Mesothelial cell of epicardium (in vitro differentiated cells): ENCODE results near the gene AMZ1. TPM values are rescaled to one million over a fixed set of nuclear protein-coding genes. Genes with fewer than 3 reads are reported as not detected.
"Not testable (repeated sequence)": the region's sequence is repeated elsewhere in the genome, so short reads cannot be mapped to it uniquely, and the experiment has no call there.

ENCODE experiments used
- DNase-seq, 2 experiments: peaks; one replicate each; pipeline ENCODE4 v3.0.0; 2021; ENCODE audit warnings: low spot score in 2 of 2; ENCODE audit not compliant: unreplicated experiment in 2 of 2
- H3K27ac Mint-ChIP-seq: 2 replicates; pipeline ENCODE4 v1.8.0; 2021; ENCODE audit warnings: mixed read lengths
- H3K27me3 Mint-ChIP-seq: 2 replicates; pipeline ENCODE4 v1.8.0; 2021; ENCODE audit warnings: low read depth, mixed read lengths
- H3K36me3 Mint-ChIP-seq: 2 replicates; pipeline ENCODE4 v1.8.0; 2021; ENCODE audit warnings: mixed read lengths
- H3K4me1 Mint-ChIP-seq: 2 replicates; pipeline ENCODE4 v1.8.0; 2021; ENCODE audit warnings: mixed read lengths
- H3K4me3 Mint-ChIP-seq: 2 replicates; pipeline ENCODE4 v1.8.0; 2021; ENCODE audit warnings: mild to moderate bottlenecking, moderate library complexity, mixed read lengths
- H3K9me3 Mint-ChIP-seq: 2 replicates; pipeline ENCODE4 v1.8.0; 2021; ENCODE audit warnings: mixed read lengths
- total RNA-seq: library from RNA; stranded (reverse); gene quantifications from 3 replicates; pipeline ENCODE4 v1.2.1, GENCODE V29; 2021
- TF ChIP-seq, protein P1 (sequence below): fragments of 200-600 bp; sonication (generic); IDR thresholded peaks from one replicate; pipeline ENCODE4 v1.5.0; 2021; ENCODE audit warnings: antibody characterized with exemption; ENCODE audit not compliant: unreplicated experiment

AMZ1 gene
- total RNA-seq, 1 donor from 2014 or later: 0.13 TPM

DNA sequence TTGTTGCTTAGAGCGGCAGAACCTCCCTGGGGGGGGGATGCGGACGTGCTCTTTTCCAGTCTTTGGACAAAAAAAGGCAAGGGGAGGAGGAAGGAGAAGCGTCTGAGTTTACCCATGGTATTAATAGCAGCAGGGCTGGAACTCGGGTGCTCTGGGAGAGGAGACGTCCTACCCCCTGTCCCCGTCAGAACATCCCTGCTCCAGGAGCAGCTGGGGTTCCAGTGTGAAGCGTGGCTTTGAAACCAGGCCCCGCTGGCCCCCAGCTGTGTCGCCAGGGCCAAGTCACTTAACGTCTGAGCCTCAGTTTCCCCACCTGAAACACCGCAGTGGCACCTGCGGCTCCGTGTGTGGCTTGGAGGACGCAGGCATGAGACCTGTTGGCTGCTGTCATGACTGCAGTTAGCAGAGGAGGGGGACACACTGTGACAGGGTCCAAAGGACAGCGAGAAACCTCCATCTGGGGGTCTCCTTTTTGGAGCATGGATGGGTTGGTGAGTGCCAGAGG, 1.4 kb downstream of the AMZ1 start:
- Mint-ChIP-seq H3K36me3 (no peaks in the 10 kb centered on the region), H3K27ac (no peak overlapping the region), H3K27me3 (peaks cover 57% of the 10 kb centered on the region), H3K9me3 (no peaks in the 10 kb centered on the region), H3K4me1 (peaks cover 7% of the 10 kb centered on the region), H3K4me3 (no peak overlapping the region)
- TF ChIP-seq, protein P1, sequence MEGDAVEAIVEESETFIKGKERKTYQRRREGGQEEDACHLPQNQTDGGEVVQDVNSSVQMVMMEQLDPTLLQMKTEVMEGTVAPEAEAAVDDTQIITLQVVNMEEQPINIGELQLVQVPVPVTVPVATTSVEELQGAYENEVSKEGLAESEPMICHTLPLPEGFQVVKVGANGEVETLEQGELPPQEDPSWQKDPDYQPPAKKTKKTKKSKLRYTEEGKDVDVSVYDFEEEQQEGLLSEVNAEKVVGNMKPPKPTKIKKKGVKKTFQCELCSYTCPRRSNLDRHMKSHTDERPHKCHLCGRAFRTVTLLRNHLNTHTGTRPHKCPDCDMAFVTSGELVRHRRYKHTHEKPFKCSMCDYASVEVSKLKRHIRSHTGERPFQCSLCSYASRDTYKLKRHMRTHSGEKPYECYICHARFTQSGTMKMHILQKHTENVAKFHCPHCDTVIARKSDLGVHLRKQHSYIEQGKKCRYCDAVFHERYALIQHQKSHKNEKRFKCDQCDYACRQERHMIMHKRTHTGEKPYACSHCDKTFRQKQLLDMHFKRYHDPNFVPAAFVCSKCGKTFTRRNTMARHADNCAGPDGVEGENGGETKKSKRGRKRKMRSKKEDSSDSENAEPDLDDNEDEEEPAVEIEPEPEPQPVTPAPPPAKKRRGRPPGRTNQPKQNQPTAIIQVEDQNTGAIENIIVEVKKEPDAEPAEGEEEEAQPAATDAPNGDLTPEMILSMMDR: no peak
- no peak for DNase-seq

DNA sequence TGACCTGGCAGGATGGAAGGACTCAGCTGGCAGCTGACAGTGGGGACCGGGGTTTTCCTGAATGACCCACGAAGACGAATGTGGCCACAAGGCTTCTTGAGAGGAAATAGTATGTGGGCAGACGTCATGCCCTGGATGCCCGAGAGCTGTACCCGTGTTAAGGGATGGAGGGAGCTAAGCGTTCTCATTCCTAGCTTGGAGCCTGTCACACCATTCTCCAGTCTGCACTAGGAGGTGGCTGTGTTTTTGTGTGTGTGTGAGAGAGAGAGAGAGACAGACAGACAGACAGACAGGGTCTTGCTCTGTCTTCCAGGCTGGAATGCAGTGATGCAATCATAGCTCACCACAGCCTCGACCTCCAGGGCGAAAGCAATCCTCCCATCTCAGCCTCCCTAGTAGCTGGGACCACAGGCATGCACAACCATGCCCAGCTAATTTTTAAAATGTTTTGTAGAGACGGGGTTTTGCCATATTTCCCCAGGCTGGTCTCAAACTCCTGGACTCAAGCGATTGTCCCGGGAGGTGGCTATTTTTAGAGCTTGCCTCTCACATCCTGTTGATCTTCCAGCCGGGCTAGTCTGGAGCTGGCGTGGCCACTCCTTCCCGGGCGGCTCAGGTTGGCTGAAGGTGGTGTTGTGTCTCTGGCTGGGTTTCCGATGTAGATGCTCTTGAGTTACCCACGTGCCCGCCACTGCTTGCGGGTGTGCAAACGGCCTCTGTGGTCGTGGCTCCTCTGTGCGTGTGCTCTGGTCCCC, 2.1 kb downstream of the AMZ1 start:
- peaks cover 56% of the 10 kb centered on the region for H3K27me3 Mint-ChIP-seq
- H3K4me3 Mint-ChIP-seq: no peak overlapping the region
- TF ChIP-seq, protein P1: no peak
- H3K9me3 Mint-ChIP-seq: no peaks in the 10 kb centered on the region
- no peaks in the 10 kb centered on the region for H3K36me3 Mint-ChIP-seq
- no peak for DNase-seq
- peaks cover 7% of the 10 kb centered on the region for H3K4me1 Mint-ChIP-seq
- no peak overlapping the region for H3K27ac Mint-ChIP-seq

DNA sequence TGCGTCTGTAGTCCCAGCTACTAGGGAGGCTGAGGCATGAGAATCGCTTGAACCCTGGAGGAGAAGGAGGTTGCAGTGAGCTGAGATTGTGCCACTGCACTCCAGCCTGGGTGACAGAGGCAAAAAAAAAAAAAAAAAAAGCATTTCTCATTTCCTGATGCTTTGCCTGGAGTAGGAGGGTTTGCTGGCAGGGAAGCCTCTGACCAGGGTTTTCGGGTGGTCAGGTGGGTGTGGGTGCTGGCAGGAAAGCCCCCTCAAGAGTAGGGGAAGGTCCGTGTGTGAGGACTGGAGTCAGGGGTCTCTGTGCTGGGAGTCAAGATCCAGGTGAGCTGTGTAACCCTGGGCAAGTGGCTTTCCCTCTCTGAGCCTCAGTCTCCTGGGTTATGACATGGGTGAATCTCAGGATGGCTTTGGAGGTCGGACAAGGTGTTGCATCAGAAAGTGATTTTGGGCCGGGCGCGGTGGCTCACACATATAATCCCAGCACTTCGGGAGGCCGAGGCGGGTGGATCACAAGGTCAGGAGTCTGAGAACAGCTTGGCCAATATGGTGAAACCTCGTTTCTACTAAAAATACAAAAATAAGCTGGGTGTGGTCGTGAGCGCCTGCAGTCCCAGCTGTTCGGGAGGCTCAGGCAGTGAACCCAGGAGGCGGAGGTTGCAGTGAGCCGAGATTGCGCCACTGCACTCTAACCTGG, 3.2 kb downstream of the AMZ1 start:
- Mint-ChIP-seq H3K36me3 (no peaks in the 10 kb centered on the region), H3K4me3 (no peak overlapping the region), H3K4me1 (peaks cover 7% of the 10 kb centered on the region), H3K27me3 (peaks cover 51% of the 10 kb centered on the region), H3K9me3 (no peaks in the 10 kb centered on the region), H3K27ac (no peak overlapping the region)
- DNase-seq: no peak
- TF ChIP-seq, protein P1: no peak

DNA sequence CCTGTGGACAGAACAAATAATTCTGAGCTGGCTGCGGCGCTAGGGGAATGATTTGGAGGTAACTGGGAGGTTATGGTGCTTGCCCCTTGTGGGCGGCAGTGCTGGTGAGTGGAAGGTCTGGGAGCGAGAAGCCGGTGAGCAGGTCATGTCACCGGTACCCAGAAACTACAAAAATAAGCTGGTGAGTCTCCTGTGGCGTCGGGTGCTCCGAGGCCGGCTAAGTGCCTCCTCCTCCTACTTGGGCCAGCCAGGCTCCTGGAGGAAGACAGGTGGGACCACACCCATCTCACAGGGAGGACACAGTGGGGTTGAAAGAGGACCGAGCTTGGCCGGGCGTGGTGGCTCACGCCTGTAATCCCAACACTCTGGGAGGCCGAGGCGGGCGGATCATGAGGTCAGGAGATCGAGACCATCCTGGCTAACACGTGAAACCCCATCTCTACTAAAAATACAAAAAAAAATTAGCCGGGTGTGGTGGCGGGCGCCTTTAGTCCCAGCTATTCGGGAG, 4.0 kb downstream of the AMZ1 start:
- peaks cover 44% of the 10 kb centered on the region for H3K27me3 Mint-ChIP-seq
- not testable (repeated sequence) for DNase-seq, H3K36me3 Mint-ChIP-seq, H3K9me3 Mint-ChIP-seq, H3K4me3 Mint-ChIP-seq, H3K4me1 Mint-ChIP-seq, H3K27ac Mint-ChIP-seq

DNA sequence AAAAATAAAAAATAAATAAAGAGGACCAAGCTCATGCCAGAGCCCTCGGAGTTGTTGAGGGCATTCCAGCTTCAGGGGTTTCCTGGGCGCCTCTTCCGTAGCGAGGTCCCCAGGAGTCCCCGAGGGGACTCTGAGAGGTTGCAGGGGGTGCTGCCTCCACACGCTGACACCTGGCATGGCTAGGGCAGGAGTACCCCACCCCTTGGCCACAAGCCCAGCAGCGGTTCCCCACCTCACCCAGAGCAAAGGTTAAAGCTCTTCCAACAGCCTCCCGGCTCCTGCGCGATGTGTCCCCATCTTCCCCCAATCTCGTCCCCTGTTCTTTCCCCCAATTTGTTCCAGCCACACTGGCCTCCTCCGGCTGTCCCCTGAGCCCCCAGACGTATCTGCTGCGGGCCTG, 4.5 kb downstream of the AMZ1 start:
- Mint-ChIP-seq H3K9me3 (no peaks in the 10 kb centered on the region), H3K27me3 (peaks cover 41% of the 10 kb centered on the region), H3K4me3 (no peak overlapping the region), H3K36me3 (no peaks in the 10 kb centered on the region), H3K4me1 (peaks cover 7% of the 10 kb centered on the region), H3K27ac (no peak overlapping the region)
- TF ChIP-seq, protein P1: no peak
- no peak for DNase-seq

DNA sequence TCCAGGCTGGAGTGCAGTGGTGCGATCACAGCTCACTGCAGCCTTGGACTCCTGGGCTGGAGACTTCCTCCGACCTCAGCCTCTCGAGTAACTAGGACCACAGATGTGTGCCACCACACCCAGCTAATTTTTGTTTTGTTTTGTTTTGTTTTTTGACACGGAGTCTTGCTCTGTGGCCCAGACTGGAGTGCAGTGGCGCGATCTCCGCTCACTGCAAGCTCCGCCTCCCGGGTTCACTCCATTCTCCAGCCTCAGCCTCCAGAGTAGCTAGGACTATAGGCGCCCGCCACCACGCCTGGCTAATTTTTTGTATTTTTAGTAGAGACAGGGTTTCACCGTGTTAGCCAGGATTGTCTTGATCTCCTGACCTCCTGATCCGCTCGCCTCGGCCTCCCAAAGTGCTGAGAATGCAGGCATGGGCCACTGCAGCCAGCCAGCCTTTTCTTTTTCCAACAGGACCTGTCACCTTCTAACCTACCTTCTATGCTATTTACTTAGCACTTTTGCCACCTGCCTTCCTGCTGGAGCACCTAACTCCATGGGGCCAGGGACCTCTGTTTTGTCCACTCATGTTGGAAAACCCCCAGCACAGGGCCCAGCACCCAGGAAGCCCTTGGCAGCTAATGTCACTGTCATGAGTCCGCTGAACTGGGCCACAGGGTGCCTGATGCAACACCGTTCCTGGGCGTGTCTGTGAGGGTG, 5.6 kb downstream of the AMZ1 start:
- not testable (repeated sequence) for H3K9me3 Mint-ChIP-seq, H3K36me3 Mint-ChIP-seq, H3K4me3 Mint-ChIP-seq, H3K27ac Mint-ChIP-seq, DNase-seq, H3K4me1 Mint-ChIP-seq
- peaks cover 35% of the 10 kb centered on the region for H3K27me3 Mint-ChIP-seq

DNA sequence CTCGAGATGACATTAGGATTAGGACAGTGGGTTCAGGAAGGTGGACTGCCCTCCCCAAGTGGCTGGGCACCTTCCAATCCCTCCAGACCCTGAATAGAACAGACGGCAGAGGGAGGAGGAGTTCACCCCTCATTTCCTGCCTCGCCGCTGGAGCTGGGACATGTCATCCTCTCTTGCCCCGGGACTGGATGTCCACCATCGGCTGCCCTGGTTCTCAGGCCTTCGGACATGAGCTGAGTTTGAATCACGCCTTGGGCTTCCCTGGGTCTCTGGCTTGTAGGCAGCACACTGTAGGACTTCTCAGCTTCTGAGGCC, 6.1 kb downstream of the AMZ1 start:
- H3K4me1 Mint-ChIP-seq, H3K36me3 Mint-ChIP-seq, H3K27ac Mint-ChIP-seq, H3K4me3 Mint-ChIP-seq, DNase-seq, H3K9me3 Mint-ChIP-seq: not testable (repeated sequence)
- H3K27me3 Mint-ChIP-seq: peaks cover 33% of the 10 kb centered on the region
